ENCODE results near the gene SELENON. TPM values are rescaled to one million over a fixed set of nuclear protein-coding genes. Genes with fewer than 3 reads are reported as not detected.

Gene SELENON
- total and polyA plus RNA-seq, 10 of the 15 experiments (the other 5 are each of a cell fraction or from before 2014, with no cell fraction given) = 0.07 to 5.1 (median 0.80) TPM

- TF ChIP-seq MYC (IDR thresholded peaks at IDR 0.05; ENCODE audit: insufficient read depth, insufficient read length, insufficient replicate concordance, low read length, severe bottlenecking) = no peak
- TF ChIP-seq RUNX3 (IDR thresholded peaks at IDR 0.05; ENCODE audit: low read length) = no peak
- TF ChIP-seq BMI1 (IDR thresholded peaks at IDR 0.05; ENCODE audit: borderline replicate concordance) = no peak
- no peak for TF ChIP-seq NR2F1 (conservative IDR thresholded peaks at IDR 0.05)
- no peak for TF ChIP-seq NFIC (IDR thresholded peaks at IDR 0.05; ENCODE audit: low read depth, low read length)
- TF ChIP-seq ZBTB33 (IDR thresholded peaks at IDR 0.05) = no peak
- FAIRE-seq (no peak), ATAC-seq (no peak), DNase-seq (ENCODE audit: low read depth, low spot score) (no peak)
- CTCF ChIA-PET = interaction anchor here (0.6 to 2.1 kb wide), 4 partner anchors 12 to 39 kb away, joined by 3 to 4 read pairs (median 3); no protein-coding TSS in a partner anchor
- H3K9me3 ChIP-seq (replicated peaks; ENCODE audit: control insufficient read depth, insufficient read depth, low read length) = no peaks in the 10 kb centered on the region
- in situ Hi-C loops (cut with MboI) (no loop called here), intact Hi-C loops (cut with micrococcal nuclease; ENCODE audit: unreplicated experiment) (loop anchor here (5.0 to 10.0 kb wide), 2 partner anchors 35 to 1298 kb away; partner anchors contain the start of gene SLC9A1)
- no peak overlapping the region for H2AFZ ChIP-seq (ENCODE audit: control insufficient read depth, low read depth, low read length)
- H3K36me3 ChIP-seq (ENCODE audit: control insufficient read depth in 2 of 2, insufficient read depth in 2 of 2, low read length in 1 of 2) = no peaks in the 10 kb centered on the region
- BruUV-seq (replicated peaks) = no TSS peak
- H3K4me3 ChIP-seq = no peak overlapping the region
- no peak overlapping the region for H3K27ac ChIP-seq (ENCODE audit: control insufficient read depth, insufficient read depth)
- H3K79me2 ChIP-seq (ENCODE audit: control insufficient read depth, insufficient read depth, low read length) = peaks cover 19% of the 10 kb centered on the region
- H4K20me1 ChIP-seq (ENCODE audit: control insufficient read depth, insufficient read depth) = no peaks in the 10 kb centered on the region
- H3K27me3 ChIP-seq (replicated peaks in 1 of 2; ENCODE audit: control insufficient read depth in 2 of 2, insufficient read depth in 2 of 2, low read length in 1 of 2) = no peaks in the 10 kb centered on the region
- RAD21 ChIA-PET (ENCODE audit: unreplicated experiment) = no interaction called here
- H3K4me1 ChIP-seq (ENCODE audit: control insufficient read depth, insufficient read depth, low read length) = peaks cover 8% of the 10 kb centered on the region; the same call in 1 of the 2 replicates
- H3K9ac ChIP-seq (ENCODE audit: control insufficient read depth, insufficient read depth, low read length) = no peak overlapping the region
- POLR2A ChIA-PET = interaction anchor here (0.6 to 1.0 kb wide), 5 partner anchors 11 to 869 kb away, joined by 3 to 6 read pairs (median 3); no protein-coding TSS in a partner anchor
- 98% methylated on average over 11 of the region's 11 CpGs for WGBS (ENCODE audit: insufficient coverage, insufficient replicate concordance, low lambda C conversion rate, missing lambda C conversion rate)
- no peak overlapping the region for H3K4me2 ChIP-seq (ENCODE audit: control insufficient read depth, insufficient read depth)
- SMC1A ChIA-PET (ENCODE audit: uncharacterized antibody, unreplicated experiment) = interaction anchor here (1.0 to 2.3 kb wide), 2 partner anchors 14 to 16 kb away, joined by 3 to 8 read pairs; no protein-coding TSS in a partner anchor
These were observed 56.9 kb downstream of the SELENON start for GRCh38 chr1:25856856-25857255.

Measured in GM12878 (cell line).